H1 (cell line): ENCODE data around the gene ANKRD11. TPM values are rescaled to one million over a fixed set of nuclear protein-coding genes. Genes with fewer than 3 reads are reported as not detected.

ENCODE experiments used
- CEBPB ChIP-seq: IDR thresholded peaks from 2 replicates; pipeline ENCODE4 v1.6.1; 2012; ENCODE audit warnings: low read depth, low read length
- EP300 ChIP-seq, 2 experiments: IDR thresholded peaks; 1 replicate in 1 of 2; 2 replicates in 1 of 2; pipeline ENCODE4 v1.6.1; 2011 to 2012; ENCODE audit warnings: low read depth in 2 of 2, low read length in 2 of 2, mild to moderate bottlenecking in 2 of 2, borderline replicate concordance in 1 of 2, inconsistent platforms in 1 of 2, moderate library complexity in 1 of 2
- NRF1 ChIP-seq: IDR thresholded peaks from 2 replicates; pipeline ENCODE4 v1.6.1; 2011; ENCODE audit warnings: mild to moderate bottlenecking, low read depth, low read length, improper control_type of control experiment
- POU5F1 ChIP-seq: IDR thresholded peaks from 2 replicates; pipeline ENCODE4 v1.6.1; 2011; ENCODE audit warnings: low read depth, mild to moderate bottlenecking, low read length, moderate library complexity
- polyA plus RNA-seq, 7 experiments: library from polyadenylated mRNA; depleted of rRNA in 3 of 7; stranded (reverse) in 5 of 7; unstranded in 2 of 7; fragments of >200 nt in 5 of 7; fragments of 200-250 nt in 2 of 7; gene quantifications; 1 replicate in 5 of 7; 2 replicates in 1 of 7; 4 replicates in 1 of 7; pipeline versions ENCODE4 v1.2.1 to v1.2.3, GENCODE V29; 2011 to 2013; ENCODE audit warnings: missing spikeins in 2 of 7, mixed read lengths in 2 of 7
- total RNA-seq: library from RNA; stranded (reverse); fragmentation: NEBNext Ultra II Directional; extraction: Animal tissue kit (Norgen Biotek cat#: 25700); gene quantifications from 2 replicates; pipeline ENCODE4 v1.2.1, GENCODE V29; 2021

The ANKRD11 gene
- total and polyA plus RNA-seq, 2 of the 8 experiments (the other 6 are each of a cell fraction or from before 2014, with no cell fraction given): 46.5 to 142 TPM

DNA sequence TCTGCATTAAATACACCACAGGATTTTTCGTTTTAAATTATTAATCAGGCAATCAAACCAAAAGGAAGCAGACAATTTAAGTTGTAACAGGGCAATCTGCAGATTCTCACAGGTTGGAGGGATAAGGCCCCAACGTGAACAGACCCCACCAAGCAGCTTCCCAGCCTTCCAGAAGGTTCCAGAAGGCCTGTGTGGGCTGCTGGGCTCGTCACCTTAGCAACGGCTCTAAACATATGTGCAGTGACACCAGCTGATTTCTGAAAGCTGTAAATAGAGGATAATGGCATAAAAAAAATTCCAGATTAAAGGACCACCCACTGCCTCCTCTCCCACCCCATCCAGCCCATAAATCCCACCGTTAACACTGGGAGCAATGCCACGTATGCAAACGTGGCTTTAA lies 149.1 kb downstream of the ANKRD11 start (continued):
- TF ChIP-seq NRF1: no peak
- TF ChIP-seq POU5F1: no peak
- TF ChIP-seq CEBPB: no peak
- TF ChIP-seq EP300 (IDR thresholded peaks at IDR 0.05; ENCODE audit: borderline replicate concordance in 1 of 2, low read depth in 2 of 2, low read length in 2 of 2): no peak
